ENCODE results near the gene DISP2. TPM values are rescaled to one million over a fixed set of nuclear protein-coding genes. Genes with fewer than 3 reads are reported as not detected.

Gene DISP2
- polyA plus RNA-seq, 1 donor = 0.35 TPM

DNA sequence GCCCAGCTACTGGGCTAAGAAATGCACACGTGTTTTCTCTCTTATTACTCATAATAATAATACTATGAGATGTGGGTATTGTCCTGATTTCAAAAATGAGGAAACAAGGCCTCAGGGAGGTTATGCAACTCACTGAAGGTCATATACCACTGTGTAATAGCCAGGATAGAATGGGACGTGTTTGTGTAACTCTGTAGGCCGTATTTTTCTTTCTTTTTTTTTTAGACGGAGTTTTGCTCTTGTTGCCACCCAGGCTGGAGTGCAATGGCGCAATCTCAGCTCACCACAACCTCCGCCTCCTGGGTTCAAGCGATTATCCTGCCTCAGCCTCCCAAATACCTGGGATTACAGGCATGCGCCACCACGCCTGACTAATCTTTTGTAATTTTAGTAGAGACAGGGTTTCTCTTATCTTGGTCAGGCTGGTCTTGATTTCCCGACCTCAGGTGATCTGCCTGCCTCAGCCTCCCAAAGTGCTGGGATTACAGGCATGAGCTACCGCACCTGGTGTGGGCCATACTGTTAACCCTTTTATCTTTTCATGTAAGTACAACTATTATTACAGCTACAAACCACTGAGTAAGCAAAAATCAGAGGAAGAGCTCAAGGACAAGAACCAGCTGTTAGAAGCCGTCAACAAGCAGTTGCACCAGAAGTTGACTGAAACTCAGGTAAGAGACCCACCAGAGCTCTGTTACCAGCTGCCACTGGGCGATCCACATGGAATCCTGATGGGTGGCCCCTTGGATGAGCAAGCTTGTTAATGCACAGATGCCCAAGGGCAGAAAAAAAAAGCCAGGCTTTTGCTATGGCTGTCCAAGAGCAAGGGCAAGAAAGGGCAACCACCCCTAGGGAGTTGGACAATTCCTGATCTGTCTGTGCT, 31.2 kb downstream of the DISP2 start:
- DNase-seq = no peak

DNA sequence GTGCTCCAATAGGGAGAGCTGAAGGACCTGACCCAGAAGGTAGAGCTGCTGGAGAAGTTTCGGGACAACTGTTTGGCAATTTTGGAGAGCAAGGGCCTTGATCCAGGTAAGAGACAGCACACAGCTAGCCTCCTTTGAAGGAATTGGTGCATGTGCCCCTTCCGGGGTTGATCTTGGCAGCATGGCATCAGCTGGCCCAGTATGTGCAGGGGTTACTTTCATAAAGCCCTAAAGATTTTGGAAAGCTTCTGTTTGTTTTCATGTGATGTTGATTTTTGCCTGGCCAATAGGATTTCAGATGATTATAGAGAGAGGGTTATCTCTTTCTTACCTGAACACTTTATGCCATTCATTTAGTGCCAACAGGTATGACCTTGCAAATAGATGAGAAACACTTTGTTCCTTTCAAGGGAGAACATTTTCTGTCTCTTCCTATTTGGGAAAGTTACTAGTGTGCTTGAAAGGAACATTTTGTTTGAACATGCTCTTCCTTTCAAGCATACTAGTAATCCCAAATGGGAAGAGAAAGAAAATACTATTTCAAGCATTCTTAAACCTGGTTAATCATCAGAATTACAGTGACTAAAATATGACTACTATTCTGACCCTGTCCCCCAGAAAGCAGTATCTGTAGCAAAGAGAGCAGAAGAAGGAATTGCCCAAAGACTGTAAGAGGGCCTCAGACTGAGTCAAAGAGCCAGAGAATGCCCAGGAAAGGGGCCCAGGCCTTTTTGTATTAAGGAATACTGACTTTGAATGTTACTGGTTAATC, 32.0 kb downstream of the DISP2 start:
- DNase-seq = no peak

DNA sequence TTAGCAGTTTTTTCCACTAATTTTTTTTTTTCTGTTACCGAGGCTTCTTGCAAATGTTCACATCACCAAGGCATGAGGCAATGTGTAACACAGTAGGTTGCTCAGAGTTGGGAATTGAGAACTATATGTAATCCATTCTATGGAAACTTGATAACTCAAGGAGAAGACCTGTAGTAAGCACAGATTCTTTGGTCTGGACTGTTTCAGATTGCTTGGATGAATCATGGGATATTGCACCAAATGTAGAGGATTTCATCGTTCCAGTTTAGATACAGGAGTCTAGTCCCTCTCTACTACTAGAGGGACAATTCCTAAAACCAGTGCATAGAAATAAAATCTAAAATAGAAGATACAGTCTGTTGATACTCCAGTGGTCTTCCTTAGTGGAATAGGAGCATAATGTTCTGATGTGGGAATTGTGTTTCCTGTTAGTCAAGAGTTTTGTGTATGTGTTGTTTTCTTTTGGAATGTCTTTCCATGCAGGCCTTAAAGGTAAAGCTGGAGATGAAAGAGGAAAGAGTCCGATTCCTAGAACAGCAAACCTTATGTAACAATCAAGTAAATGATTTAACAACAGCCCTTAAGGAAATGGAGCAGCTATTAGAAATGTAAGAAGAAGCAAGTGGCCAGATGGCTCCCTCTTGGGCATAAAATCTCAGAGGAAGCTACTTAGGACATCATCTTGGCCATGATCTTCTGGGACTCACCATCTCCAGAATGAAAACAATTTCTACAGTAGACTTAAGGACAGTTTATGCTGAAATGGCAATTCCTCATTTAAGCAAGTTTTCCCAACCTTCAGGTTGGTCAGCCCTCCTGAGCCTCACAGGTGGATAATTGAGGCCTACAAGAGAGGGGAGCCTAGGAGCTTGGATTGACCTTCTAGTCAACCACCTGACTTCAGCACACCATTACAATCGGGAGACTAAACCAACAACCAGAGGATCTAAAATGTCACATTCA, 35.2 kb downstream of the DISP2 start:
- DNase-seq = no peak

DNA sequence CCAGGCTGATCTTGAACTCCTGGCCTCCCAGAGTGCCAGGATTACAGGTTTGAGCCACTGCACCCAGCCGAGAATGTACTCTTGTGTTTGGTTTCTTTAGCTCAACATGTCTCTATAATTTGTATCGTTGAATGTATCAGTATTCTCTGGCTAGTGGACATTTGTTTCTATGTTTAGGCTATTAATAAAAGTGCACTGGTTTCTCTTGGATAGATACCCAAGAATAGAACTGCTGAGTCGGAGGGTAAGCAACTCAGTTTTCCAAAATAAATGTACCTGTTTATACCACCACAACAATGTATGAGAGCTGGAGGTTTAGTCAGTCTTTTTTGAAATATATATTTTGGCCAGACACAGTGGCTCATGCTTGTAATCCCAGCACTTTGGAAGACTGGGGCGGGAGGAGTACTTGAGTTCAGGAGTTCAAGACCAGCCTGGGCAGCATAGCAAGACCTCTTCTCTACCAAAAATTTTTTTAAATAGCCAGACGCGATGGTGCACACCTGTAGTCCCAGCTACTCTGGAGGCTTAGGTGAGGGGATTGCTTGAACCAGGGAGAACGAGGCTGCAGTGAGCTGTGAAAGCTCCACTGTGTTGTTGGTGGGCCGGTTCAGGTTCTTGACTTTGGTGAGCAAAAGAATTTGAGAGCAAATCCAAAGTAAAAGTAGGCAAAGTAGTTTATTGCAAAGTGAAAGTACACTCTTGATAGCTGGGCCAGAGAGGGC, 39.8 kb downstream of the DISP2 start:
- DNase-seq = no peak

DNA sequence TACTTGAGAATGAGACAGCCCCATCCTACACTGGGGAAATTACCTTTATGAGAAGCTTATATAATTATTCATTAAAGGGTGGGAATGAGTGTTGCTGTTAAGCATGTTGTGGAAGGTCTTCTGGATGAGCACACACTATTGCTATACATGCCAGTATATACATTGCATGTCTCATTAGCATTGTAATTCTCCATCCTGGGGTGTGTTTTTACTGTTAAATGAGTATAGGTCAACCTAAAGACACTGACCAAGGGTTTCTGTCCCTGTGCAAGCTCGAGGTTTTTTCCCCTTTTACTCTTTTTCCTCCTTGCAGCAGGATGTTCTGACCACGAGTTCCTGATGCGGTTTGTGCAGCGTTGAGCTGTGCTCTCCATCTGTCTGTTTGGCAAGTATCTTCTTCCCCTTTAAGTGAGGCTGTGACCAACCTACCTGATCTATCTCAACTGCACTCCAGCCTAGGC, 40.4 kb downstream of the DISP2 start:
- DNase-seq = no peak

DNA sequence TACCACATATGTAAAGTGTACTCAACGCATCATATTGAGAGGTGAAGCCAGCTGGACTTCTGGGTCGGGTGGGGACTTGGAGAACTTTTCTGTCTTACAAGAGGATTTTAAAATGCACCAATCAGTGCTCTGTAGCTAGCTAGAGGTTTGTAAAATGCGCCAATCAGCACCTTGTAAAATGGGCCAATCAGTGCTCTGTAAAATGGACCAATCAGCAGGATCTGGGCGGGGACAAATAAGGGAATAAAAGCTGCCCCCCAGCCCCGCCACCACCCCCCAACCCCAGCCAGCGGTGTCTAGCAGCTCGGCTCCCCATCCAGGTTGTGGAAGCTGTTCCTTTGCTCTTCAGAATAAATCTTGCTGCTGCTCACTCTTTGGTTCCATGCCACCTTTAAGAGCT, 41.4 kb downstream of the DISP2 start:
- DNase-seq = no peak

DNA sequence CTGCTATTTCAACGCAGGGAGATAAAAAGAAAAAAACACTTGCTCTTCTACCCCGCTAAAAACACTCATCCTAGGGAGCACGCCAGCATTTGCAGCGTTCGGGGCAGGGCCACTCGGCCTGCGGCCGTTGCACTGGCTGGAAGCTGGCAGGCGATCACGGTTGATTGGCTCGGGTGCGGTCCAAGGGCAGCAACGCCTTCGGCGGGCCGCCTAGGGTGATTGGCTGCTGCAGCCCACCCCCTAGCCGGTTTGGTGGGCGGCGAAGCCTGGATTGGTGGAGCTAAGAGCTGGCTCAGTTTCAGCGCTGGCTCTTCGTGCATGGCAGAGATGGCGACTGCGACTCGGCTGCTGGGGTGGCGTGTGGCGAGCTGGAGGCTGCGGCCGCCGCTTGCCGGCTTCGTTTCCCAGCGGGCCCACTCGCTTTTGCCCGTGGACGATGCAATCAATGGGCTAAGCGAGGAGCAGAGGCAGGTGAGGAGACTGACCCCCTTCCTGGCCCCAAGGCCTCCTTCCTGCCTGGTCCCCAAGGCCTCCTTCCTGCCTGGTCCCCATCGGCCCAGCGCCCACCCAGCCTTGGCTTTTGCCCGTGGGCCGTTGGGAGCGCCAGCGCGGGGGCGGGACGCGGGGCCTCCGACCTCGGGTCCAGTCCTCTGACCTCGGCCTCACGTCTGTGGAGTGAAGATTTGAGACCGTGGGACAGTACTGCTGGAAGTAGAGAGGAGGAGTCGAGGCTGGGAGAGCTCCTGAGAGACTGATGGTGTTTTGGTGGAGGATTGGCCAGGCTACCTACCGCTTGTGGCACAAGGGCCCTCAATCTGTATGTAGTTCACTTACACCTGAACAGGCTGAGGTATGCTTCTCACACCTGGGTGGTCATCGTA, 47.7 kb downstream of the DISP2 start, which contains the start of gene IVD:
Gene IVD (plus strand): TSS at position 295 of the 881 bp plus-strand sequence. CDS start 33 bp downstream, at position 328.
- DNase-seq = peak; percentile 93

DNA sequence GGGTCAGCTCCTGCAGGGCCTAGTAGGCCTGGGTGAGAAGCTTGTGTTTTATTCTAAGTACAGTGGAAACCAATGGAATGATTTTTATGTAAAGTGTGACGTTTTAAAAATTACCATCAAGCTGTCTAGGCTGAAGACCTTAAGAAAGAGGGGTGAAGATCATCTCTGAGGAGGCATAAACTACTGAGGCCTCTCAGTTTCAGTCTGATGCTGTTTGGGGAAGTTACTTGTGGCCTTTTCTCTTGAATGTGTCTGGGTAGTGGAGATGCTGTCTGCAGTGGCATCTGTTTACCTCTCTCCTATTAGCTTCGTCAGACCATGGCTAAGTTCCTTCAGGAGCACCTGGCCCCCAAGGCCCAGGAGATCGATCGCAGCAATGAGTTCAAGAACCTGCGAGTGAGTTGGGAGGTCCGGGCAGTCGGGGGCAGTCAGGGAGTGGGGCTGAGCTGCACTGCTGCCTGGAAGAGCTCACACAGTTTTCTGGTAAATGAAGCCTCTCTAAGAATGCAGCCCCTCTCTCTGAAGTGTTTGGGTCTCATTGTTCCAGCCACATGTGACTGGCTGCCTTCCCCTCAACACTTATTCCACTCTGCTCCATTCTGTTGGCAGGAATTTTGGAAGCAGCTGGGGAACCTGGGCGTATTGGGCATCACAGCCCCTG, 49.4 kb downstream of the DISP2 start:
- no peak for DNase-seq

DNA sequence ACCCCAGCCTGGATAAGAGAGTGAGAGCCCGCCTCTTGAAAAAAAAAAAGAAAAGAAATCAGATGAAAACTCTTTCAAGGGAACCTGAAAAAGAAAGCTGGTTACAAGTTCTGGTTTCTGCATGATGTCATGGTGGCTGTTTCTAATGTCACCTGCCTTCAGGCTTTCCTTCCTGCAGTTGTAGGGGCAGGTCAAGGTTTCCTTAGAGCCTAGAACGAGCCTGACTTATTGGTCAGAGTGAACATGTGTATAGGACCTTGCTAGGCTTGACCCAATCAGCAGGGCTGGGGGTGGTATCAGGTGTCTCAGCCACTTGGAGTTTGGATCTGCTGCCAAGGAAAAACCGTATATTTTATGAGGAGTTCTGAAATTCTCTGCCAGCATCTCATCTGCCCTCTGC, 51.3 kb downstream of the DISP2 start:
- DNase-seq = no peak

DNA sequence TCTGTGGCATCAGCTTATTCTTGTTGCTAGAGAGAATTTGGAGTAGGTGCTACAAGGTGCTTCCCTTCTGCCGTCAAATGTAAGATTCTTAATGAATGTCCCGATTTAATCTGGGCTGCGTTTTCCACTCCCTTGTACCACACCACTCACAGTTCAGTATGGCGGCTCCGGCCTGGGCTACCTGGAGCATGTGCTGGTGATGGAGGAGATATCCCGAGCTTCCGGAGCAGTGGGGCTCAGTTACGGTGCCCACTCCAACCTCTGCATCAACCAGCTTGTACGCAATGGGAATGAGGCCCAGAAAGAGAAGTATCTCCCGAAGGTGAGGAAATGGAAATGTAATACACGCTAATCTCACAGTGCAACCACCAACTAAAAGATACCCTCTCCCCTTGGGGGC, 52.5 kb downstream of the DISP2 start:
- DNase-seq = no peak

DNA sequence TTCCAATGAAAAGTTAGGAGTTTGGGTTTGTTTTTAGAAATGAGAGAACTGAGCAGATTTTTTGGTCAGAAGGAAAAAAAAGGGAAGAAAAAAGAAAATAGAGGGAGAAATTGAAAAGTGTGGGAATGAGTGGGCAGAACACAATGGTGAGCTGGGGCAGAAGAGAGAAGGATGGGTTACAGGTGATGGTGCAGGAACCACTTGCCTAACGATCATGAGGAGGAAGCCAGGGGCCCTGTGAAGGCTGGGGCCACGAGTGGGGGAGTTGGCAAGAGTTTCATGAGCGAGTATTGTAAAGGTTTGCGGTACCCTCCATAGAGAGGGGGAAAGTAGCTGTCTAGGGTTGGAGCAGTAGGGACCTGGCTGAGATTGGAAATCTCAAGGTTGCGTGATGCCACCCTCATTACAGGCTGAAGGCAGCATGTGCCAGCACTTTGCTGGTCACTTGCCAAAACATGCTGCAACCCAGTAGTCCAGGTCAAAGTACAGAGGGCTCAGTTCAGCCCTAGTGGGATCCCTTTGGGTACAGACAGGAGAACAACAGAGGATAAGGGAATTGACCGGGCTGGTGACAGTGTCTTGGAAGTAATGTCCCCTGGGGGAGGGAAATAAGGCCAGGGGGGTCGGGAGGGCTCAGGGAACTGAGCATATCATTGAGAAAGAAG, 54.2 kb downstream of the DISP2 start:
- no peak for DNase-seq

DNA sequence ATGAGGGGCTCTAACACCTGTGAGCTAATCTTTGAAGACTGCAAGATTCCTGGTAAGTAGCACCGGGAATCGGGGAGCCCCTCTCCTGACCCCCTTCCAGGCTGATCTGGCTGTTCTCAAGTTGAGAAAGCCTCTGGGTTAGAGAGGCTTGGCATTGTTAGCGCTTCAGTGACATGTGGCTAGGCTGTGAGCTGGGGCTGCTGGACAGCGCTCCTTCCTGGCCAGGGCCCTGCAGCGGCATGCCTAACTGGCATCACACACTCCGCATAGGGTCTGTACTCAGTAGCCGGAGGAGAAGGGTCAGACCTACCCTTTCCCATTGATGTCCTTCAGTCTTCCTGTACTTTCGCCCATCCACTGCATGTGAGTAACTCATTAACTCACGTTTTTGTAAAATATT, 55.0 kb downstream of the DISP2 start:
- DNase-seq = no peak

DNA sequence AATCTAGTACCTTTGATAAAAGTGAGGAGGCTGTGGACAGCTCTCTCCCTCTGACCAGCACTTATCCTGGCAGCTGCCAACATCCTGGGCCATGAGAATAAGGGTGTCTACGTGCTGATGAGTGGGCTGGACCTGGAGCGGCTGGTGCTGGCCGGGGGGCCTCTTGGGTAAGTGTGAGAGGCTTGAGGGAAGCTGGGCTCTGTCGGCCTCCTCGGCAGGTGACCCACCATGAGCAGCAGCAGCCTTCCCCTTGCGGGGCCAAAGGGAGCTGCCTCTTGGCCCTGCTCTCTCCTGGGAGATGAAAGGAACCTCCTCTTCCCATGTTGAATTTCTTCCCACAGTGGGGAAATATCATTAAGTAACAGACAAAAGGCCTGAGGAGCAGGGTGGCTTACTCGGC, 56.8 kb downstream of the DISP2 start:
- DNase-seq = no peak

DNA sequence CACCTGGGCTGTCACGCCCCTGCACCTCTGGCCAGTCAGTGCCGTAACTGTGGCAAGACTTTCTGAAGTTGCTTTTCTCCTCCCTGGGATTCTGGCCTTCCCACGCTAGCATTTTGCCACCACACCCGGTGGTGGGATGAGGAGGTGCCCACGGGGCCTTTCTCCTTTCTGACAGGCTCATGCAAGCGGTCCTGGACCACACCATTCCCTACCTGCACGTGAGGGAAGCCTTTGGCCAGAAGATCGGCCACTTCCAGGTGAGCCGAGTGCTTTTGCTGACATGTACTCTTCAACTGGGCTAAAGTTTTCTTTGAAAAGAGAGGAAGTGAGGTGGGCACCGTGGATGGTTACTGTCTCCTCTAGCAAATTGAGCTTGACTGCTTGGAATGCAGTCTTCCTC, 57.2 kb downstream of the DISP2 start:
- no peak for DNase-seq

DNA sequence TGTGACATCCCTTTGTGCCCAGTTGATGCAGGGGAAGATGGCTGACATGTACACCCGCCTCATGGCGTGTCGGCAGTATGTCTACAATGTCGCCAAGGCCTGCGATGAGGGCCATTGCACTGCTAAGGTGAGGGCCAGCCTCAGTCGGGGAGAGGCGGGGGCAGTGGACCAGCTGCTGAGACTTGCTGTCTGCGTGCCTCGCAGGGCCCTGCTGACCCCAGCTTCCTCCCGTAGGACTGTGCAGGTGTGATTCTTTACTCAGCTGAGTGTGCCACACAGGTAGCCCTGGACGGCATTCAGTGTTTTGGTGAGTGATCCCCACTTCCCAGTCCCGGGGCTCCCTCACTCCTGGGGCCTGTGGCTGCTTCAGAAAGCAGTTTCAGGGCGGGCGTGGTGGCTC, 58.0 kb downstream of the DISP2 start:
- DNase-seq = no peak

DNA sequence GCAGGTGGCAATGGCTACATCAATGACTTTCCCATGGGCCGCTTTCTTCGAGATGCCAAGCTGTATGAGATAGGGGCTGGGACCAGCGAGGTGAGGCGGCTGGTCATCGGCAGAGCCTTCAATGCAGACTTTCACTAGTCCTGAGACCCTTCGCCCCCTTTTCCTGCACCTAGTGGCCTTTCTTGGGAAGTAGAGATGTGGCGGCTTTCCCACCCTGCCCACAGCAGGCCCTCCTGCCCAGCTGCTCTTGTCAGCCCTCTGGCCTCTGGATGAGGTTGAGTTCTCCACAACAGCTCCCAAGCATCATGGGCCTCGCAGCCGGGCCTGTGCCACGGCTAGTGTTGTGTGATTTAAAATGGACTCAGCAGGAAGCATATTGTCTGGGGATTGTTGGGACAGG, 60.1 kb downstream of the DISP2 start:
- DNase-seq = no peak

DNA sequence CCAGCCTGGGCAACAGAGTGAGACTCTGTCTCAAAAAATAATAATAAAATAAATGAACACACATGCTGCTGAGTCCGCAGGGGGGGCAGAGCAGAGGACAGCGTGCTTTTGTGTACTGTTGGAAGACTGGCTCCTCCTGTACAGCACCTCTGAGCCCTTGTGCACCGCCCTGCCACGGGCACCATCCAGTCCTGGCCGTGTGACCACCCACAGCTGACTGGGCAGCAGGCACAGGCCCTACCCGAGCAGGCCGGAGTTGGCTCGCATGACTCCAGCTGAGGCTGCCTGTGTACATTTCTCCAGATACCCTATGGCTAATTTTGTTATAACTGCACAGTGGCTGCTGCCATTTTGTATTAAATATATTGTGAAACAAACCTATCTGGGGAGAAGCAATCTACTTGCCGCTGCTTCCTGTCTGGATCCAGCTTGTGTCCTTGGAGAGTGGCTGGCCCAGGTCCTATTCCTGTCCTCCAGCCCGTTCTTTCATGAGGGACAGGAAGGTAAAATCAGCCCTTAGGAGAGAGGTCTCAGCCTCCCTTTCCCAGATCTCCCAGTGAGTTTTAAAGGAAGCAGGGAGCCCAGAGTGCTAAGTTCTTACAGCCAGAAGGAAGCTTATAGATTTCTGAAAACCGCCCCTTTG, 62.2 kb downstream of the DISP2 start:
- no peak for DNase-seq

DNA sequence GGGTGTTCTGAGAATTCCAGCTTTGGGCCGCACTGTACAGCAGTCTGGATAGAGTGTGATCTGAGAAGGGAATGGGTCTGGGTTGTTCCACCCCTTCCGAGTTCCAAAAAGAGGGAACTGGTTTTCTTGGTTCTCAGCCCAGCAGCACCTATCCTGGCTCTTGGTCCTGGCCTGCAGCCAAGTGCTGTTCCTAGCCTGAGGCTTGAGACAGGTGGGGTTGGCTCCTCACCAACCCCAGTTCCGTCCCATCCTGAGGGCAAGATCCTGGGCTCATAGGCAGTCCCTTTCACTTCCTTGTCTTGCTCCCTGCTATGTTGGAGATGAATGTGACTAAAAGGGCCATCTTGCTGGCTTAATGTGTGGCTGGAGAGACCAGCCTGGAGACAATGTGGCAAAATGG, 62.8 kb downstream of the DISP2 start:
- DNase-seq = no peak

Measured in left kidney (tissue), 2 donors.